ENCODE results near the gene PGAM2. TPM values are rescaled to one million over a fixed set of nuclear protein-coding genes. Genes with fewer than 3 reads are reported as not detected.

The PGAM2 gene
- total and polyA plus RNA-seq, 2 experiments from 2014 or later, result not detected

GRCh38 chr7:44072364-44073231, 7.2 kb upstream of the PGAM2 start:
- in situ Hi-C loops (cut with MboI), result loop anchor here (10.0 kb wide), 1 partner anchor 122 kb away; no protein-coding TSS in a partner anchor
- Histone ChIP-seq H3K79me2 (ENCODE audit: insufficient read depth) (no peaks in the 10 kb centered on the region), H3K9me2 (ENCODE audit: insufficient read depth) (no peaks in the 10 kb centered on the region), H3K27me3 (replicated peaks; ENCODE audit: insufficient read depth) (no peaks in the 10 kb centered on the region), H3K27ac (peak overlapping the region; percentile 69), H3K36me3 (ENCODE audit: low read depth) (no peaks in the 10 kb centered on the region; the same call in 1 of the 2 replicates), H2AFZ (no peak overlapping the region), H3K4me2 (ENCODE audit: unreplicated experiment) (no peak overlapping the region), H3K9ac (peak overlapping the region; percentile 68), H3K4me3 (no peak overlapping the region), H3K9me3 (ENCODE audit: low read depth) (no peaks in the 10 kb centered on the region), H3F3A (ENCODE audit: insufficient read depth) (peaks cover 65% of the 10 kb centered on the region), H4K20me1 (ENCODE audit: insufficient read depth) (no peaks in the 10 kb centered on the region), H3K4me1 (ENCODE audit: insufficient read depth) (peaks cover 36% of the 10 kb centered on the region)
- peak; percentile 92 for DNase-seq
- TF ChIP-seq EZH2 (IDR thresholded peaks at IDR 0.05; ENCODE audit: insufficient read depth, poor library complexity, severe bottlenecking) (no peak), EZH2phosphoT487 (IDR thresholded peaks at IDR 0.05; ENCODE audit: insufficient read depth, low read depth) (no peak)
- WGBS, 2 experiments (ENCODE audit: low coverage in 1 of 2, low lambda C conversion rate in 2 of 2, missing lambda C conversion rate in 2 of 2), result 31 to 33% methylated on average over 12 of the region's 12 CpGs

GRCh38 chr7:44071726-44072363, 6.5 kb upstream of the PGAM2 start:
- Histone ChIP-seq H3K9me2 (ENCODE audit: insufficient read depth) (no peaks in the 10 kb centered on the region), H4K20me1 (ENCODE audit: insufficient read depth) (no peaks in the 10 kb centered on the region), H3K4me1 (ENCODE audit: insufficient read depth) (peaks cover 36% of the 10 kb centered on the region), H3K27me3 (replicated peaks; ENCODE audit: insufficient read depth) (no peaks in the 10 kb centered on the region), H3K79me2 (ENCODE audit: insufficient read depth) (no peaks in the 10 kb centered on the region), H2AFZ (no peak overlapping the region), H3K4me2 (ENCODE audit: unreplicated experiment) (no peak overlapping the region), H3K9ac (peak overlapping the region; percentile 68), H3K27ac (peak overlapping the region; percentile 69), H3K4me3 (no peak overlapping the region), H3K36me3 (ENCODE audit: low read depth) (no peaks in the 10 kb centered on the region; the same call in 1 of the 2 replicates), H3K9me3 (ENCODE audit: low read depth) (no peaks in the 10 kb centered on the region), H3F3A (ENCODE audit: insufficient read depth) (peaks cover 65% of the 10 kb centered on the region)
- in situ Hi-C loops (cut with MboI), result loop anchor here (10.0 kb wide), 1 partner anchor 123 kb away; no protein-coding TSS in a partner anchor
- TF ChIP-seq EZH2 (IDR thresholded peaks at IDR 0.05; ENCODE audit: insufficient read depth, poor library complexity, severe bottlenecking) (no peak), EZH2phosphoT487 (IDR thresholded peaks at IDR 0.05; ENCODE audit: insufficient read depth, low read depth) (no peak)
- WGBS, 2 experiments (ENCODE audit: low coverage in 1 of 2, low lambda C conversion rate in 2 of 2, missing lambda C conversion rate in 2 of 2), result 62 to 63% methylated on average over 9 of the region's 9 CpGs
- no peak for DNase-seq

GRCh38 chr7:44068054-44068453, 2.7 kb upstream of the PGAM2 start:
- peak; percentile 35 for DNase-seq
- H3K4me2 ChIP-seq (ENCODE audit: unreplicated experiment), result no peak overlapping the region
- H3K27ac ChIP-seq, result no peak overlapping the region
- no peaks in the 10 kb centered on the region for H3K79me2 ChIP-seq (ENCODE audit: insufficient read depth)
- no peak overlapping the region for H3K9ac ChIP-seq
- H4K20me1 ChIP-seq (ENCODE audit: insufficient read depth), result no peaks in the 10 kb centered on the region
- no peaks in the 10 kb centered on the region for H3K9me2 ChIP-seq (ENCODE audit: insufficient read depth)
- no peaks in the 10 kb centered on the region for H3K36me3 ChIP-seq (ENCODE audit: low read depth)
- H3K4me3 ChIP-seq, result no peak overlapping the region
- no peak for TF ChIP-seq EZH2 (IDR thresholded peaks at IDR 0.05; ENCODE audit: insufficient read depth, poor library complexity, severe bottlenecking)
- no peak for TF ChIP-seq EZH2phosphoT487 (IDR thresholded peaks at IDR 0.05; ENCODE audit: insufficient read depth, low read depth)
- WGBS, 2 experiments (ENCODE audit: low coverage in 1 of 2, low lambda C conversion rate in 2 of 2, missing lambda C conversion rate in 2 of 2), result 66 to 68% methylated on average over 7 of the region's 7 CpGs
- H3K4me1 ChIP-seq (ENCODE audit: insufficient read depth), result peaks cover 27% of the 10 kb centered on the region
- no peaks in the 10 kb centered on the region for H3K27me3 ChIP-seq (replicated peaks; ENCODE audit: insufficient read depth)
- H2AFZ ChIP-seq, result no peak overlapping the region
- peaks cover 41% of the 10 kb centered on the region for H3F3A ChIP-seq (ENCODE audit: insufficient read depth)
- in situ Hi-C loops (cut with MboI), result no loop called here
- no peaks in the 10 kb centered on the region for H3K9me3 ChIP-seq (ENCODE audit: low read depth)

GRCh38 chr7:44067064-44067951, 1.9 kb upstream of the PGAM2 start:
- Histone ChIP-seq H3K9me3 (ENCODE audit: low read depth) (no peaks in the 10 kb centered on the region), H3K4me3 (no peak overlapping the region), H3K4me2 (ENCODE audit: unreplicated experiment) (no peak overlapping the region), H3K27ac (no peak overlapping the region), H3K27me3 (replicated peaks; ENCODE audit: insufficient read depth) (no peaks in the 10 kb centered on the region), H3K9ac (no peak overlapping the region), H3K9me2 (ENCODE audit: insufficient read depth) (no peaks in the 10 kb centered on the region), H3K36me3 (ENCODE audit: low read depth) (no peaks in the 10 kb centered on the region), H3K4me1 (ENCODE audit: insufficient read depth) (peaks cover 20% of the 10 kb centered on the region), H2AFZ (no peak overlapping the region), H4K20me1 (ENCODE audit: insufficient read depth) (no peaks in the 10 kb centered on the region), H3F3A (ENCODE audit: insufficient read depth) (peaks cover 34% of the 10 kb centered on the region), H3K79me2 (ENCODE audit: insufficient read depth) (no peaks in the 10 kb centered on the region)
- no peak for TF ChIP-seq EZH2 (IDR thresholded peaks at IDR 0.05; ENCODE audit: insufficient read depth, poor library complexity, severe bottlenecking)
- TF ChIP-seq EZH2phosphoT487 (IDR thresholded peaks at IDR 0.05; ENCODE audit: insufficient read depth, low read depth), result no peak
- in situ Hi-C loops (cut with MboI), result no loop called here
- 64 to 66% methylated on average over 11 of the region's 11 CpGs for WGBS, 2 experiments (ENCODE audit: low coverage in 1 of 2, low lambda C conversion rate in 2 of 2, missing lambda C conversion rate in 2 of 2)
- no peak for DNase-seq
